Muscle of arm (tissue), 12 donors: ENCODE data around the gene C17orf67. TPM values are rescaled to one million over a fixed set of nuclear protein-coding genes. Genes with fewer than 3 reads are reported as not detected.

ENCODE experiments used
- DNase-seq: peaks from one replicate; pipeline ENCODE4 v3.0.0-alpha.2; 2013
- polyA plus RNA-seq, 12 donors: library from polyadenylated mRNA; unstranded; fragments of 120-200 nt; gene quantifications; one replicate each; pipeline ENCODE4 v1.2.1, GENCODE V29; 2013; ENCODE audit not compliant: insufficient read length in 12 of 12

The C17orf67 gene
- polyA plus RNA-seq, 12 donors = 1.4 to 3.6 (median 1.9) TPM; not detected in 2

DNA sequence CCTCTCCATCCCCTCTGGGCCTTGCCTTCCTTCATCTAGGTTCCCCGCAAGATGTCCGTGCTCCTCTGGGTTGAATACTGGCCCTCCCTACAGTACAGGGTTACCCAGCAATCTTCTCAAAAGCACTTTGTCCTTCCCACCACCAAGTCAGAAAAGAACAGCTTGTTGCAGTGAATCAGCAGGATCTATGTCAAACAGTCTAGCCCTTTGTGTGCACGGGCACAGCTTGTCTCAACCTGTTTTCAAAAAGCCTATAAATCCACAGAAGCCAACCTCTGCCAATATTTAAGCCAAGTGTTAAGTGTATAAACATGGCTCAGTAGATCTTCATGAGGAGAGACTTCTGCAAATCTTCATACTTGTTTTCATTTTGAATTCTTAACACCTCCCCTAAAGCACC is 25.2 kb downstream of the C17orf67 start:
- no peak for DNase-seq

DNA sequence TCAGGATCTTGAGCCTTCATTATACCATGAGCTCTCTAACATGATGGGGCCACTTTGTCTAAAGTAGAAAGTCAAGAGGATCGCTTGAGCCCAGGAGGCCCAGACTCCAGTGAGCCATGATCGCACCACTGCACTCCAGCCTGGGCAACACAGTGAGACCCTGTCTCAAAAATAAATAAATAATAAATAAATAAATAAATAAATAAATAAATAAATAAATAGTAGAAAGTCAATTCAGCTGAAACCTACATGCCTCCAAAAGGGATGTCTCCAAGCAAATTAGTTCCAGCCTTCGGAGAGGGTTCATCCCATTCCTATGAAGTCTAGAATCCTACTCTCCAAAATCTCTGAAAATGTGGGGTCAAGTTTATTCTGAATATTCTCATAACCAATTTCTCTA is 26.0 kb downstream of the C17orf67 start:
- no peak for DNase-seq

DNA sequence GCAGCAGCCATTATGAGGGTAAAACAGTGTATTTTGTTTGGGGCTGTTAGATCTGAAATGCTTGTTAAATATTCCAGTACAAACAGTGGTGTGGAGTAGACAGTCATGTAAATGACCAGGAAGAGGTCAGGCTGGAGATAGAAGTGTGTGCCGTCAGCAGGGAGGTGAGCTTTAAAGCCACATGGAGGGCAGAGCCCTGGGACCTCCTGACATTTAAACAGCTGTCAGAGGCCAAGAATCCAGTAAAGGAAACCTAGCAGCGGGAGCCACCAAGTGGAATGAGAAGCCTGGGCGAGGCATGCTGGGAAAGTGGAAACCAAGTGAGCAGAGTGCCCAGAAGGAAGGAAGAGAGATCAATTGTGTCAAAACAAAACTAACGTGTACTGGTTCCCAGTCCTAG is 26.8 kb downstream of the C17orf67 start:
- DNase-seq = no peak

DNA sequence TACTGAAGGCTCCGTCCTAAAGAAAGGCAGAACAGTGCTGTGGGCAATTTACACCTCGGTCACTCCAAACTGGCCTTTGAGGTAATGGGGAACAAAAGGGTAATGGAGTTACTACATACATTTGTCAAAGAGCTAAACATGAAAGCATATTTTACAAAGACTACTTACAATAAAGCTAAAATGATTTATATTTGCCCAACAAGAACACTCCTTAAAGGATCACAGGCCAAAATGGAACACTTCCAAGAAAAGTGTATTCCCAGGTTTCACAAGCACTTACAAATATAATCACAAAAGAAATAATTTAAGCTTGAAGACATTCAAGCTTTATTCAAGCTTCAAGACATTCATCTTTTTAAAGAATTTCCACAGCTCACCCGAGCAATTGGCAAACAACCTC is 29.3 kb downstream of the C17orf67 start:
- no peak for DNase-seq

DNA sequence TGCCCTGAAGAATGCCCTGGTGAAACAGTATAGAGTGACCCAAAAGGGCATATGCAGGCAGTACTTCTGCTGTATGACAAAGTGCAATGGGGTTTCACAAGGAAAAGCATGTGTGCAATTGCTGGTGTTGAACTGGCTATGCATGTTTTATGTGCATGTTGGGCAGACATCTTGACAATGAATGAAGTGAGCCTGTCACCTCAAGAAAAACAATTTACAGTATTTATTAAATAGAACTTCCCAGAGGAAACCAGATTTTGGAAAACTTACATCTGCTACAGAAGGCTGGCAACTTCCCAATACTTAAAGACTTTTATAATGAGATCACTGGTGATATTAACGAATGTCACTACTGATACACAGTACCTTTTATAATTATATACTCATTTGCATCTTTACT is 30.6 kb downstream of the C17orf67 start:
- DNase-seq = no peak

DNA sequence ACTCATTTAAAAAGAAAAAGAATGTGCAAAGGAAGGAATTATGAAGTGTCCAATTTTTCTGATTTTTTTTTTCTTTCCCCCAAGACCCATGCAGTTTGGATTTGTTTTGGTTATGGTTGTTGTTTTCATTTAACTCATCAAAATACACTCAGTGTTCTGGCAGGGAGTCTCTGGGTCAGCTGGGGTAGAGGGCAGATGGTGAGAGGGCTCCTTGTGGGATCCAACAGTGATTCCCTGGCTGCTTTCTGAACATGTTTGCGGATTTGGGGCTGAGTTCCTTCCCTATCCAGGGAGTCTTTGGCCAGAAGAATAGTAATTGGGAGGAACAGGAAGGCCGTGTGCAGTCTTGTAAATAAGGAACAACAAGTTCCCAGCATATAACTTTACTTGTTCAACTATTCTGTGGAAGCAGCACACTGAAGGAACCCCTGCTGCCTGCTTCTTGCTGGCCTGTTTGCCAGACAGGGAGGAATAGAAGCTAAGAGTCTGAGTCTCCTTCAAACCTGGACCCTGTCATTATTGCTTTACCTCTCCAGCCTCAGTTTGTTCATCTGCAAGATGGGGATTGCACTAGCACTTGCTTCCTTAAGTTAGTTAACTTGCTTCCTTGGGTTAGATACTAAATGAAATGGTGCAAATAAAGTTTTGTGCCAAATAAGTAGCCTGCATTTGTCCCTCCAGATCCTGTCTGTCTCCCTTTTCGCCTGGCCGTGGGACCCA is 32.1 kb downstream of the C17orf67 start:
- no peak for DNase-seq

DNA sequence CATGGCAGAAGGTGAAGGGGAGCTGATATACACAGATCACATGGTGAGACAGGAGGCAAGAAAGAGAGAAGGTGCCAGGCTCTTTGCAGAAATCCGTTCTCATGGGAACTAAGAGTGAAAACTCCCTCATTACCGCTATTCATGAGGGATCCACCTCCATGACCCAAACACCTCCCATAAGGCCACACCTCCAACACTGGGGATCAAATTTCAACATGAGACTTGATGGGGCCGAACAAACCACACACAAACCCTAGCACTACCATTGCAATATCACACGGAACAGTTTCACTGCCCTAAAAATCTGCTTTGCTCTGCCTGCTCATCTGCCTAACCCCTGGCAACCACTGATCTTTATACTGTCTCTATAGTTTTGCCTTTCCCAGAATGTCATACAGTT is 34.8 kb downstream of the C17orf67 start:
- DNase-seq = no peak

DNA sequence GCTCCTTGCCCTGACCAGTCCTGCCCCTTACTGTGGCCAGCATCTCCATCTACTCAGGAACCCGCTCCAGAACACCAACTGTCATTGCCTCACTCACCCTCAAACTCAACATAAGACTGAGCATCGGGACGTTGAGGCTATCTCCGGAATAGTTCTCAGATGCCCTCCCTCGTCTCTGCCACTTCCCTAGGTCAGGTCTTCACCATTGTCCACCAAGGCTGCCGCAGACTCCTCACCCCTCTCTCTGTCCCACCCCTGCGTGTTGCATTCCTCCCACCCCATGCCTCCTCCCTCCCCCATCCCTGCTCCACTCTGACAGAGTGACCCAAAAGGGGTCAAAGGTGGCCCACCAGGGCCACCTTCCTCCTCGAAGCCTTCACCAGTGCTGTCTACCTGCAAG is 37.2 kb downstream of the C17orf67 start:
- no peak for DNase-seq

DNA sequence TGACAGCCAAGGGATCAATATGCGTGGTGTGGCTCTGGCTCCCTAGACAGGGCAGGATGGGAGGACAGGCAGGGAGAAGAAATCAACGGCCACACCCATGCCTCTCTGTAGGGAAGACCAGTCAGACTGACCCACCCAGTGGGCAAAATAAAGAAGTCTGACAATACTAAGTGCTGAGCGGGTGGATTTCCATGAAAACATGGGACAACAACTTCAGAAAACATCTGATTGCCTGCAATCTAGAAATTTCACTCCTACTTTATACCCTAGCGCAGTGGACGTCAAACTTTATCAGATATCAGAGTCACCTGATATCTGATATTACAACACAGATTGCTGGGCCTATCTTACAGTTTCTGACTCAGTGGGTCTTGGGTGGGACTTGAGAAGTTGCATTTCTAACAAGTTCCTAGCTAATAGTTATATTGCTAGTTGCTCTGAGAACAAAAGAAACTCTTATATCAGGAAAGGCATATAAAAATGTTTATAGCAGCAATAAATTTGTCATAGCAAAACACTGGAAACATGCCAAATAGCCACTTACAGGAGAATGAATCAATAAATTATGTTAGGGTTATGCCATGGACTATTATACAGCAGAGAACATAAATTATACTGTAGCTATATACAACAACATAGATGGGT is 38.4 kb downstream of the C17orf67 start:
- DNase-seq = no peak

DNA sequence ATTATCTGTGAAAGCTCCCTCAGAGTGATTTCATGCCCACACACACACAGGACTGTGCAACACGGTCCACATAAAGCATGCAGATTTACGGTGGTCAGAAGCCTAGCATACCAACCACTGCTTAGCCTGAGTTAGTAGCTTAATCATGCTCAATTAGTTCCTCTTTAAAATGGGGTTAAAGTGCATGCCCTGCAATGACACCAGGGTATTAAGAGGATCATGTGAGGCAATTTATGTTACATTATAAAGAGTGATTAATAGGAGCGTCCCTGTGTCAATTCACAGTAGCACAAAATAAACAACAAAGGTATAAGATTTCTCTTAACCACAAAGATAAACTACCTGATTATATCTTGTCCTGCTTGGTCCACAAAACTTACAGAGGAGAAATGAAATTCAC is 39.8 kb downstream of the C17orf67 start:
- no peak for DNase-seq

DNA sequence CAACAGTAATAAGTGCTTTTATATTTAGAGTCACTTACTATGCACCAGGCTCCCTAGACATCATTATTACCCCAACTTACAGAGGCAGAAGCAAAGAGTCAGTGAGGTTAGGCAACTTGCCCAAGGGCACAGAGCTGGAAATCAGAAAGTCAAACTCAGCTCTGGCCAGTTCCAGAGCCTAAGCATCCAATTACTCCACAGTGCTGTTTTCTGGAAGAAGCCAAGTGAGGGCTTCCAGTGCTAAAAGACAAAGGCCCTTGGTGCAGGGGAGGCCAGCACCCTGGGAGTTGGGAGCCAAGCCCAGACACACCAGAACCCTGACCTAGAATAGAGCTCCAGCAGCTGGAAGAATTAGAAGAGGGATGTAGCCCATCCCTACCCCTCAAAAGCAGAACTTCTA is 40.2 kb downstream of the C17orf67 start:
- no peak for DNase-seq

DNA sequence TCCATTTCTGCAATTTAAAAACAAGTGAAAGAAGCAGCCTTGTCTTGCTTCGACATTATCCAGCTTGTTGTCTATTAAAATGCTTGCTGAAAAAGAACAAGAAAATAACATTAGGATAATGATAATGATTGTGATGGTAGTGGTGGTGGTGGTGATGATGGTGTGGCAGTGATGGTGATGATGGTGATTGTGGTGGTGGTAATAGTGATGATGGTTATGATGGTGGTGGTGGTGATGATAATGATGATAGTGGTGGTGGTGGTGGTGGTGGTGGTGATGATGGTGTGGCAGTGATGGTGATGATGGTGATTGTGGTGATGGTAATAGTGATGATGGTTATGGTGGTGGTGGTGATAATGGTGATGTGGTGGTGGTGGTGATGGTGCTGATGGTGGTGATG is 41.5 kb downstream of the C17orf67 start:
- no peak for DNase-seq

DNA sequence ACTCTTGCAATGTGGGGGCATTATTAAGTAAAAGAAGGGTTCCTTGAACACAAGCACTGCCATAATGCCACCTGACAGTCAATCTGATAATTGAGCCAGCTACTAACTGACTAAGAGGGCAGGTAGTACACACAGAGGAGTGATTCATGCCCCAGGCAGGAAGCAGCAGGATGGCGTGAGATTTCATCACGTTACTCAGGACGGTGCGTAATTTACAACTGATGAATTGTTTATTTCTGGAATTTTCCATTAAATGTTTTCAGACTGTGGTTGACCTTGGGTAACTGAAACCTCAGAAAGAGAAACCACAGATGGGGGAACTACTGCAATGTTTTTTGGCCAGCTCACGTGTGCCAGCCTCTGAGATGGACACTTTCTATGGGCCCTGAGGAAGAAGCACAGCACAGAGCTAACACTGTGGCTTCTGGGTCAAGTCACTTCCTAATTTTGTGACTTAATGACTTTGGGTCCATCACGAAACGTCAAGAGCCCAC is 46.7 kb downstream of the C17orf67 start:
- DNase-seq = no peak

DNA sequence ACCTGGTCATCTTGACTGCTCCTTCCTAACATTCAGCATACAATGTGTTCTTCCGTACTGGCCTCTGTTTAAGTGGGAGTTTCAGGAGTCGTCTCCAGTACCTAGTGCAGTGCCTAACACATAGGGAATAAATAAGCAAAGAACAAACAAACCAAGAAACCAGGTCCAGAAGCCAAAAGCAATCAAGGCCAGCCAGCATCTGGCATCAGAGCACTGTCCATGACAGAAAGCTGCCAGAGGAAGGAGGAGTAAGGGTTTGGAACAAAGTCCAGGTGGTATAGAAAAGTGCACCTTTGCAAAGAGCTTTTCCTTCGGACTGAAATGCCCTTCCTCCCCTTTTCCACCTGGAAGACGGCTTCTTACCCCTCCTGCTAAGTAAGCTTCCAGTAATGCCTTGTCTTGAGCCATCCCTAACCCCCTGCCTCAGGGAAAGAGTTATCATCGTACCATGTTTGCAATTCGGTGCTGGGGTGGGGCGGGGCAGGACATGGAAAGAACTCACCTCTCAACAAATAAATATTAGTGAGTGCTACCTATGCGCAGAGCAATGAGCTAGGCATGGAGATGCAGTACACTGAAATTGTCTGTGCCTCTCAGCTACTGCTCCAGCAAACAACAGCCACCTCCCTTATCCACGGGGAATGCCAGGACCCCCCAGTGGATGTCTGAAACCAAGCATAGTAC is 47.6 kb downstream of the C17orf67 start:
- no peak for DNase-seq

DNA sequence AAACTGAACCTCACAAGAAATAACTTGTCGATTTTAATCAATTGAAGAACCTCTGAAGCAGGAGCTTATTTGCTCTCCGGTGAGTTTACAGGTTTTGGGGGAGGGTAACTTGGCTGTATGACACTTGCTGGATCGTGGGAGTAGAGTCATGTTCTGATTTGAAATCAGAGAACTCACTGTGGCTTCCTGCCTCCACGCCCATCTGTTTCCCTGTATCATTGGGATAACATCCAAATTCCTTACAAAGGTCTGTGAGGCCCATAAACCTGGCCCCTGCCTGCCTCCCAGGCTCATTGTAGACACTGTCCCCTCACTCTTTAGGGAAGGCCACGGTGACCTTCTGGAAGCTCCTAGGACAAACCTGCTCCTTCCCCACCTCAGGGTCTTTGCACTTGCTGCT is 48.3 kb downstream of the C17orf67 start:
- DNase-seq = no peak

DNA sequence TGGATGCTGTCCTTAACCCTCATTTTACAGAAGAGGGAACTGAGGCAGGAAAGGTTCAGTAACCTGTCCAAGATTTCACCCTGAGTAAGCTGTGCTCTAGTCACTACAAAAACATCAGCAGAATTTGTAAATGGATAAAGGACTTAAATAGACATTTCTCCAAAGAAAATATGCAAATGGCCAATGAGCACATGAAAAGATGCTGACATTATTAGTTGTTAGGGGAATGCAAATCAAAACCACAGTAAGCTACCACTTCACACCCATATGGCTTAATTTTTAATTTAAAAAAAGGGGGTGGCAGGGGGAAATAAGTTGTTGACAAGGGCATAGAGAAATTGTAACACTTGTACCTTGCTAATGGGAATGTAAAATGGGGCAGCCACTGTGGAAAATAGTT is 51.4 kb downstream of the C17orf67 start:
- no peak for DNase-seq

DNA sequence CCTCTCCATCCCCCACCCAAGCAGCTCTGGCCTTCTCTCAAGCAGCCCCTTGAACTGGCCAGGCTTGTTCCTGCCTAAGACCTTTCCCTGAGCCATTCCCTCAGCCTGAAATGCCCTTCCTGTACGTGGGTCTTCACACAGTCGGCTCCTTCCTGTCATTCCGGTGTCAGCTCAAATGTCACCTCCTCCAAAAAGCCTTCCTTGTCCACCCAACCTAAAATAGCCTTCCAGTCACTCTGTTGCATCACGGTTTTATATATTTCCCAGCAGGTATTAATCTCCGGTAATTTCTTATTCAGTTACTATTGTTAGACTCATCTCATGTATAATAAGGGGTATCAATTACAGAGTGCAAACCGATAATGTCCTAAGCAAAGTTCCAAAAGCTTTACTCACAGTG is 51.8 kb downstream of the C17orf67 start:
- DNase-seq = no peak

DNA sequence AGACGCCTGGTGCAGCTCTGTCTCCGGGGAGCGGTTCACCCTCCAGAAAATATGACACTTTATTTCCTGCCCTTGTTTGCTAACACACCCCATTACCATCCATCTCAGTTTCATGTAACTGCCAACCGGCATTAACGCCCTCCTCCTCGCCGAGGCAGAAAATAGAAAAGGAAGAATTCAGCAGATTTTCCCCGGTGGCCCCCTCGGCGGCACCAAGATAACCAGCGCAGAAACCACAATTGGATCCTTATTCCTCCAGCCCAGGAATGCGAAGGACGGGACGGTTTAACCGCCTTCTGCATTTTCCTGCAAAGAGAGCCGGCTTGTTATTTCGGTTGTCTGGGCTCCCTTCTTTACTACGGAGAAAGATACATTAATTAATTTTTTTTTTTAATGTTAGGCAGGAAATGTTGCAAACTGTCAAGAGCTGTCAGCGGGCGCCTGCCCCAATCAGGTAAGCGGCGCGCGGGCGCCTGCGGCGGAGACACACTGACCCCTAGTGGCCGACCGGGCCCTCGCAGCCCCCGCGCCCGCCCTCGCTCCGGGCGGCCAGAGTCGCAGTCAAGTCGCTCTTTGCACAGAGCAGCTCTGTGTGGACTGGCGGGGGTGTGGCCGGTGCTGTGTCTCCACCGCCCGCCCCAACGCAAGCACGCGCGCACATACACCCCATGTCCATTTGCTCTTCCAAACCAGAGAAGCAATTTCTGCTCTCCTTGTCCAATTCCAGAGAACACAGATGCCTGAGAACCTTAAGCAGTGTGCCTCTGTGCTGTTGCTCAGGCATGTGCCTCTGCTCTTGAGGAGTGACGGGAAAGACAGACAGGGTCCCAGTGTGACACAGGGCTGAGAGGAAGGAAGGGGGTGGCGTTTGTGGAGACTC is 53.6 kb downstream of the C17orf67 start:
- DNase-seq = peak; percentile 67

DNA sequence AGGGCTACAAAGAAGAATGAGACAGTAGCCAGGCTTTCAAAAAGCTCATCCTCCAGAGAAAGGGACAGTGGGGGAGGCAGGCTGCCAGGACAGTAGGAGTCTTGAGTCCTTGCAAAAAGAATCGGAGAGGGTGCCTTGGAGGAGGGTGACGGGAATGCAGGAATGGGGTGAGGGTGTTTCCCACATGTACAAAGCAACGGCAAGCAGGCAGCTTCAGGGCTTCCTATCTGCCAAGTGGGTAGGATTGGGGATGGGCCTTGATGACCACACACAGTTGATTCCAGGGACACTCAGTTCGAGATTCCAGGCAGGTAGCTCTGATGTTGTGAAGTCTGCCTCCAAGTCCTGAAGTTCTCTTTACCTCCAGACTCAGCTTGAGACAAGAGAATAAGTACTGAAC is 54.4 kb downstream of the C17orf67 start:
- no peak for DNase-seq

DNA sequence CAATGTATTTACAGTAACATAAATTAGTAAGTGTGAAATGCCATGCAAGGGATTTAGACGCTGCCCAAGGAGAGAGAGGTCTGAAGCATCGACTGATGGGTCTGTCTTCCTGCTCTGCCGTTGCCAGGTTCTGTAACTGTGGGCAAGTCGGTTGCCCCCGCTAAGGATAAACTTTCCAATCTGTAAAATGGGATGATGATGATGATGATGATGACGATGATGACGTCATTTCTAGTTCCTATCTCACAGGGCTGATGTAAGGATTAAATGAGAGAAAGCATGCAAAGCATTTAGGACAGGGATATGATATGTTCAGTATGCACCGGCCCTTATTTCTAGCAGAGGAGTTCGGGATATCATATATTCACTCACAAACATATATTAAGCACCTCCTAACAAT is 54.8 kb downstream of the C17orf67 start:
- DNase-seq = no peak

DNA sequence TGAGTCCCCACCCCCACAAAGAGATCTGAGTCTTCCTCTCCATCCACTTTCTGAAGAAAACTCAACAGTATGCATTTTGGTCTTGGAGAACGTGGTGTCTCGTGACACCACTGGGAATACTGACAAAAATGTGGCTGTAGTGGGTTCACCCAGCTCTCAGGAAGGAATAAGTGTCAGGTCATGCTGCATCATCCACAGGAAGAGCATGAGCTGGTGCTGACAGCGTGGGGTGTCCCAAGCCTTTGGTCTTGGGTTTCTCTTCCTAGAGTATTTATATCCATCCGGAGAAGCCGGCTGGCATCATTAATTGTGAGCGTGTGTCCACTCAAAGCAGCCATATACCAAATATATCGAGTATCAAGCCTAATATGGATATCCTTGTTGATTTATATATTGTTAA is 55.9 kb downstream of the C17orf67 start:
- DNase-seq = no peak

DNA sequence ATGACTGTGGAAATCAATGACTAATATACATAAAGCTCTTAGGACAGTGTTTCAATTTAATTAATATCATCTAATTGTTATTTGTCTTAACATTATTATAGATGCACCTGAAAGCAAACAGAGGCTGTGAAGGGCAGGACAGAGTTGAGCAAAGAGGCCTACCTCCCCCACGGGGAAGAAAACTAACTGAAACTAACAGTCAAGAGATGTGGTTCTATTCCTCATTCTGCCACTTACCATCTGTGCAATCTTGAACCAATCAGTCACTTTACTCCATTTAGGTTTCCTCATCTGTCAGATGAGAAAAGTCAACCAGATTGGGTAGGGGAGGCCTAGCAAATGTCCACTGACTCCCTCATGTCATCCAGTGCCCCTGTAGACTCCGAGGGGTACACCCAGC is 59.1 kb downstream of the C17orf67 start:
- DNase-seq = no peak
